Progenitor cell of endocrine pancreas (in vitro differentiated cells): ENCODE results near the gene COL4A1. TPM values are rescaled to one million over a fixed set of nuclear protein-coding genes. Genes with fewer than 3 reads are reported as not detected.

ENCODE experiments used
- DNase-seq: peaks from one replicate; pipeline ENCODE4 v3.0.0; 2021; ENCODE audit warnings: low spot score; ENCODE audit not compliant: unreplicated experiment
- H3K27ac Mint-ChIP-seq: 2 replicates; pipeline ENCODE4 v1.8.0; 2021; ENCODE audit warnings: mild to moderate bottlenecking, moderate library complexity, mixed read lengths
- H3K27me3 Mint-ChIP-seq: 2 replicates; pipeline ENCODE4 v1.8.0; 2021; ENCODE audit warnings: mixed read lengths
- H3K36me3 Mint-ChIP-seq: 2 replicates; pipeline ENCODE4 v1.8.0; 2022; ENCODE audit warnings: mixed read lengths; ENCODE audit not compliant: insufficient read depth
- H3K4me1 Mint-ChIP-seq: 2 replicates; pipeline ENCODE4 v1.8.0; 2021; ENCODE audit warnings: low read depth, mixed read lengths
- H3K4me3 Mint-ChIP-seq: 2 replicates; pipeline ENCODE4 v1.8.0; 2021; ENCODE audit warnings: low read depth, mild to moderate bottlenecking, moderate library complexity, mixed read lengths
- H3K9me3 Mint-ChIP-seq: 2 replicates; pipeline ENCODE4 v1.8.0; 2021; ENCODE audit warnings: low read depth, mixed read lengths
- CTCF ChIP-seq: fragments of 200-600 bp; sonication (generic); IDR thresholded peaks from one replicate; pipeline ENCODE4 v1.5.0; 2021; ENCODE audit warnings: antibody characterized with exemption, mild to moderate bottlenecking; ENCODE audit not compliant: unreplicated experiment
- total RNA-seq: library from RNA; stranded (reverse); gene quantifications from 2 replicates; pipeline ENCODE4 v1.2.1, GENCODE V29; 2021

COL4A1 gene
- total RNA-seq, 1 donor from 2014 or later = 81.3 TPM

- no peak for DNase-seq
- peaks cover 2% of the 10 kb centered on the region for H3K36me3 Mint-ChIP-seq
- peaks cover 14% of the 10 kb centered on the region for H3K4me1 Mint-ChIP-seq
- peaks cover 17% of the 10 kb centered on the region for H3K27me3 Mint-ChIP-seq
- no peak for TF ChIP-seq CTCF
- no peak overlapping the region for H3K27ac Mint-ChIP-seq
- H3K9me3 Mint-ChIP-seq = peaks cover 16% of the 10 kb centered on the region
- H3K4me3 Mint-ChIP-seq = no peak overlapping the region
These were observed 166.9 kb downstream of the COL4A1 start for GRCh38 chr13:110140099-110140498.

- no peak for DNase-seq
- Mint-ChIP-seq H3K27ac (no peak overlapping the region), H3K4me3 (peak overlapping the region; percentile 69), H3K27me3 (peaks cover 20% of the 10 kb centered on the region), H3K36me3 (no peaks in the 10 kb centered on the region), H3K4me1 (peaks cover 14% of the 10 kb centered on the region), H3K9me3 (peaks cover 12% of the 10 kb centered on the region)
- no peak for TF ChIP-seq CTCF
These were observed 168.3 kb downstream of the COL4A1 start for GRCh38 chr13:110138700-110139036.

GRCh38 chr13:110138010-110138699, 168.8 kb downstream of the COL4A1 start:
- H3K27ac Mint-ChIP-seq = peak overlapping the region; percentile 93
- TF ChIP-seq CTCF = peak; percentile 26
- H3K4me1 Mint-ChIP-seq = peaks cover 14% of the 10 kb centered on the region
- H3K9me3 Mint-ChIP-seq = peaks cover 11% of the 10 kb centered on the region
- peaks cover 25% of the 10 kb centered on the region for H3K27me3 Mint-ChIP-seq
- peak; percentile 45 for DNase-seq
- peak overlapping the region; percentile 90 for H3K4me3 Mint-ChIP-seq
- H3K36me3 Mint-ChIP-seq = no peaks in the 10 kb centered on the region

GRCh38 chr13:110137680-110138009, 169.3 kb downstream of the COL4A1 start:
- Mint-ChIP-seq H3K4me1 (peaks cover 14% of the 10 kb centered on the region), H3K27ac (peak overlapping the region; percentile 93), H3K36me3 (no peaks in the 10 kb centered on the region), H3K27me3 (peaks cover 29% of the 10 kb centered on the region), H3K9me3 (peaks cover 6% of the 10 kb centered on the region), H3K4me3 (peak overlapping the region; percentile 90)
- peak; percentile 53 for TF ChIP-seq CTCF
- DNase-seq = no peak

- no peak for DNase-seq
- peak overlapping the region; percentile 90 for H3K4me3 Mint-ChIP-seq
- no peak for TF ChIP-seq CTCF
- peaks cover 35% of the 10 kb centered on the region for H3K27me3 Mint-ChIP-seq
- H3K27ac Mint-ChIP-seq = no peak overlapping the region
- H3K4me1 Mint-ChIP-seq = peaks cover 14% of the 10 kb centered on the region
- no peaks in the 10 kb centered on the region for H3K36me3 Mint-ChIP-seq
- no peaks in the 10 kb centered on the region for H3K9me3 Mint-ChIP-seq
These were observed 170.0 kb downstream of the COL4A1 start for GRCh38 chr13:110136660-110137585.
